Raji (cell line): ENCODE results near the gene RAD51C.

Experiments used
- POLR2A ChIP-seq: IDR thresholded peaks from 2 replicates; pipeline ENCODE4 v1.6.1; 2011; ENCODE audit warnings: low read depth, low read length, control low read depth; ENCODE audit not compliant: insufficient read depth

Gene RAD51C

DNA sequence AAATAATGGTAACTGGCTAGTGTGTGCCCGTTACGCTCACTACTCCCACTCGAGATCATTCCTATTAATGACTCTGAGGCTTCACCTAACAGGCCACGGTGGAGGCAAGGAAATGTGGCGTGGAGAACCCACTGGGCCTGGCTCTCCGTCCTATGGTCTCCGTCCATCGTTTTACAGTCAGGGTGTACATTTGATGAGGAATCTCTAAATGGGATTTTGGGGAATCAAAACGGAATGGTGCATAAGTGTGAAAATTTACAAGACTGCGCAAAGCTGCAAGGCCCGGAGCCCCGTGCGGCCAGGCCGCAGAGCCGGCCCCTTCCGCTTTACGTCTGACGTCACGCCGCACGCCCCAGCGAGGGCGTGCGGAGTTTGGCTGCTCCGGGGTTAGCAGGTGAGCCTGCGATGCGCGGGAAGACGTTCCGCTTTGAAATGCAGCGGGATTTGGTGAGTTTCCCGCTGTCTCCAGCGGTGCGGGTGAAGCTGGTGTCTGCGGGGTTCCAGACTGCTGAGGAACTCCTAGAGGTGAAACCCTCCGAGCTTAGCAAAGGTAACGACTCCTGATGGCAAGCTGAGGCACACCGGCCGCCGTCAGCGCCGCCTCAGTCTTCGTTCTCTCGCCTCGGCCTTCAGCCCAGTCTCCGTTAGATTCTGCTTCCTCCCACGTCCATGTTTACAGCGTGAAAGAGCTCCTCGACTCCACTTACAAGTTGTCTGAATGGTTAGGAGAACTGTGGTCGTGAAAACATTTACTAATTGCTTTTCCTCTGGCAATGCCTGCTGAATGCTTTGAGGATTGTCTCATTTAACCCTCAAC lies at the start of gene RAD51C:
Gene RAD51C, plus strand, starts transcription at position 364 of the 817 bp plus-strand sequence. Its CDS starts 42 bp downstream, at position 406.
- TF ChIP-seq POLR2A: peak; percentile 85

DNA sequence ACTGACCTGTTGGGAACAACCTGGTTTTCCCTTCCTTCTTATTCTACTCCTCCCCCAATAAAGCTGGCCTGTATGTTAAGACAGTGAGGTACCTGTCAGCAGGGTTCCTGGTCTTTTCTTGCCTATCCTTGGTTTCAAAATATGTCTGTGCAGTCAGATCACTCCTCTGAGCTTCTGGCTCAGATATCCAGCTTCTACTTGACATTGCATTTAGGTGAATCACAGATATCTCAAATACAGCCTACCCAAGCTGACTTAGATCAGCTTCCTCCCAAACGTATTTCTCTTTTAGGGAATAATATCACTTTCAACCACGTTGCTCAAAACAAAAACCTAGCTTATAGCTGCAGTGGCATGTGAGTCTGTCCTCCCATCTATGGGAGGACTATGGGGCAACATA lies 49.3 kb upstream of the RAD51C start:
- TF ChIP-seq POLR2A: no peak

DNA sequence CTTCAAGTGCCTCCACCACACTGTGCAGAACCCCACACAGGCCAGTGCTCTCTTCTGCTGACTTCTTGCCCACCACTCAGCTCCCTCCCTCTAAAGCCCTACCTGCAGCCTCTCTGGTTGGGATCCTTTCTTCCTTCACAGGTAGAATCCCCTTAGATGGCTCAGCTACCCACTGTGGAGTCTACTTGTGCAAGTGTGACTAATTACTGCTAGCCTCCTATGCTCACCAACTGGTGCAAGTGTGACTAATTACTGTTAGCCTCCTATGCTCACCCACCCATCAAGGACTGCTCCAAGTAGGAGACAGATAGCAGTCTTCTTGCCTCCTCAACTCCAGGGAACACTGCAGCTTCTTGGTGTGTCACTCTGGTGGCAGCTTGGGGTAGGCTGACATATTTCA lies 44.2 kb upstream of the RAD51C start:
- TF ChIP-seq POLR2A: no peak

DNA sequence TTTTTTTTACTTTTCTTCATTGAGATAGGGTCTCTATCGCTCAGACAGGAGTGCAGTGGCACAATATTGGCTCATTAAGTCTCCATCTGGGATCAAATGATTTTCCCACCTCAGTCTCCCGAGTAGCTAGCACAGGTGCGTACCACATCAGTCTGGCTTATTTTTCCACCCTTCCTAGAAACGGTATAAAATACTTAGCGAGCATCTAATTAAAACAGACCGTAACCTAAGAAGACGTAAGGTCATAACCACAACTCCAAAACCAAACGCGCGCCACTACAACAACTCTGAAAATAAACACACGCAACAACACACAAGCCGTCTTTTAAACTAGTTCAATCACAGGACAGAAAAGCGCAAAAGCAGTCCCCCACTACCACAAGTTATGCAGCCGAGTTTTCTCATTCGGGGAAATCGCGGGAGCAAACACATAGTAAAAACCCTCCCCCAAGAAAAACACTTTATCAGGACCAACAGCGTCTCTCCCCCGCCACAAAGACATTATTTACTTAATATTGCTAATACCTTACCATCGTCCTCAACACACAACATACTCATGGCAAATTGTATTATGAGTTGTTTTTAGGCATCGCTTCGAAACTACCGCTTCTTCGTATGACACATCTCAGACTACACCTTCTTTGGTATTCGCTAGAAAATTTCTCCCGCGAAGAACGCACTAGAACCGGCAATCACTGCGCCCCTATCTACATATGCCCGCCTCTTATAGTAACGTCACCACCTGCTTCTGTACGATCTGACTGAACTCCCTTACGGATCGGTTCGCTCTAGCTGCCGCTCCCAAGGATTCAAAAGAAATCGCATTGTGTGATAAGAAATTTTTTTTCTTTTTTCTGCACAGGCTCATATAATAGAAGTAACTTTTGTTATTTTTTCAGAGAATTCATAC lies 33.3 kb upstream of the RAD51C start:
- TF ChIP-seq POLR2A: peak; percentile 100

DNA sequence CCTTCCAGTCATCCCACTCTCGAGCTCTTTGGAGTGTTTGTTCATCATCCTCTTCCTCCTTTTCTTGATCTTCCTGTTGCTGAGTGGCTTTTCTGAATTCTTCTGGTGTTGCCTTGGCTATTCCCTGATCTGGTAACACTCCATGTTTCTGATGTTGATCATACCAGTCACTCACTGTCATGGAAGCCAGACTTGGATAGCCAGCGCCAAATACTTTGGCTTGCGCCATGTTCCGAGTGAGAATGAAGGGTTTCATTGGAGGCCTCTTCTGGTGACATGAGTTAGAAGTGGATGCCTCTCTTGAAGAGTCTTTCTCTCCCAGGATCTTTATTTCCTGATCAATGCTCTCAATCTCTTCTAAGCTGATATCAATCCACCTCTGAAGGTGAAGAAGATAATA lies 31.8 kb upstream of the RAD51C start:
- no peak for TF ChIP-seq POLR2A

DNA sequence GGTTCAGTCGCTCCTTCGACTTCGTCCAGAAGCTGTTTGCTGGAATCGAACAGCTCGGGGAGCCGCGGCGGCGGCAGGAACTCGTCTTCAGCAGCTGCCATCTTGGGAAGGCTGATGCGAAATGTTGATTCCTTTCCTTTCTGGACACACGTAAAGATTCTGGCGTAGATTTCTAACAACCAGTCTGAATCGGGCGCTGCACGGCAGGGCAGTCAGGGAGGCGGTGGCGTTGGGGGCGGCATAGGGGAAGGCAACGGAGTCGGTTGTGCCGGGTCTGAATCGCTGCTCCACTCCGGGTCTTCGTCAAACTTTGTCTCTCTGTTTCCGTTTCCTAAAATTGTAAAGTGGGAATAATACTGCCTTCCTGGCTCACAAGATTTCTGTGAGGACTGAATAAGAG lies 30.9 kb upstream of the RAD51C start:
- no peak for TF ChIP-seq POLR2A

DNA sequence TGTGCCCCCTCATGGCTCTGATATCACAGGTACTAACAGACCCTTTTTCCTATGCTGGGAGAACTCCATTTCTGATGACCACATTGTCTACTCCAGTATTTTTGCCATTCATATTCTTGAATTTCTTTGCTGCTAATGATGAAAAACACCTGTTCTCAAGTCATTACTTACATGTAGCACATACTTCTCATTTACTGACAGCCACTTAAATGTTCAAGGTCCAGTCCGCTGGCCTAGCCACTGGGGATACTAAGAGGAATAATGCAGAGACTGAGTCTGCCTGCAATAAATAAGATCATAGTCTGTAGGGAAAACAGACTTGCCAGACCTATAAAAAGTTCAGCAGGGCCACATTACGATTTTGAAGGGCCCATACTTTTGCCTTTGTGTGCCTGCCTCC lies 28.1 kb upstream of the RAD51C start:
- no peak for TF ChIP-seq POLR2A

DNA sequence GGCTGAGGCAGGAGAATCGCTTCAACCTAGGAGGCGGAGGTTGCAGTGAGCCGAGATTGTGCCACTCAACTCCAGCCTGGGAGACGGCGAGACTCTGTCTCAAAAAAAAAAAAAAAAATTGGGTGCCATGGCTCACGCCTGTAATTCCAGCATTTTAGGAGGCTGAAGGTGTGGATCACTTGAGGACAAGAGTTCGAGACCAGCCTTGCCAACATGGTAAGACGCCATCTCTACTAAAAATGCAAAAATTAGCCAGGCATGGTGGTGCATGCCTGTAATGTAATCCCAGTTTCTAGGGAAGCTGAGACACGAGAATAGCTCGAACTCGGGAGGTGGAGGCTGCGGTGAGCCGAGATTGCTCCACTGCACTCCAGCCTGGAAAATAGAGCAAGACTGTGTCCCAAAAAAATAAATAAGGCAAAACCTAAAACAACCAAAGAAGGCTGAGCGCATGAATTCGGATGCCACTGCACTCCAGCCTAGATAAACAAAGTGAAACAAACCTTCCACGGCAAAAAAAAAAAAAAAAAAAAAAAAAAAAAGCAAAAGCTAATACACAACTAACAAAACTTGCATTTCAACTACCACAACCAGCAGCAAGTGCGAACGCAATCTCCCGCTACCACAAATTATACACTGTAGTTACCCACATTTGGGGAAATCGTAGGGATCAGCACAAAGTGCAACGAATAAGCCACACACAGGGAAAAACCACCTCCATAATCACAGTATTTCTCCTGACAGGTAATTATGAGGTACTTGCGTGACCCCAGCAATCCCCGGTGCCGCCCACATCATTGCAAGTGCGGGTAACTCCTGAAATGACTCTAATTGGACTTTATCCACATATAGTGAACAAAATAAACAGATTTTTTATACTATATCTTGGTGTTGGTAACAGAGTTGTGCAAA lies 26.2 kb upstream of the RAD51C start:
- TF ChIP-seq POLR2A: no peak

DNA sequence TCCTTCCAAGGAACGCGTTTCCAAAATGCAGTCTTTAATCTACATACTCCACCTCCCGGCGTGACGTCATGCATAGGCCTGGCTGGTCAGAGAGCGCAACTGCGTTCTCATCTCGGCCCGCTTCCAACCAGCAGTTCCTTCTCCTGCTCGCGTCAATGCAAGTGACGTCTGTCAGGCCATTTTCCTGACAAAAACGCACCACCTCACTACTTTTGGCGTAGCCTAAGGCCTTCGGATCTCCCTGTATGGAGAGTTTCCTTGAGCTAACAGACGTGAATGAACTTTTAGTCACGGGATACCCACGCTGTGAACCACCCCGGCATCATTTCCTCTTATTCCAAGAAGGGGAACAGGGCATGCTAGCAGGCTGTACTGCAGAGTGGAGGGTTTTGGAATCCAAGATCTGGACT lies 25.5 kb upstream of the RAD51C start:
- no peak for TF ChIP-seq POLR2A

DNA sequence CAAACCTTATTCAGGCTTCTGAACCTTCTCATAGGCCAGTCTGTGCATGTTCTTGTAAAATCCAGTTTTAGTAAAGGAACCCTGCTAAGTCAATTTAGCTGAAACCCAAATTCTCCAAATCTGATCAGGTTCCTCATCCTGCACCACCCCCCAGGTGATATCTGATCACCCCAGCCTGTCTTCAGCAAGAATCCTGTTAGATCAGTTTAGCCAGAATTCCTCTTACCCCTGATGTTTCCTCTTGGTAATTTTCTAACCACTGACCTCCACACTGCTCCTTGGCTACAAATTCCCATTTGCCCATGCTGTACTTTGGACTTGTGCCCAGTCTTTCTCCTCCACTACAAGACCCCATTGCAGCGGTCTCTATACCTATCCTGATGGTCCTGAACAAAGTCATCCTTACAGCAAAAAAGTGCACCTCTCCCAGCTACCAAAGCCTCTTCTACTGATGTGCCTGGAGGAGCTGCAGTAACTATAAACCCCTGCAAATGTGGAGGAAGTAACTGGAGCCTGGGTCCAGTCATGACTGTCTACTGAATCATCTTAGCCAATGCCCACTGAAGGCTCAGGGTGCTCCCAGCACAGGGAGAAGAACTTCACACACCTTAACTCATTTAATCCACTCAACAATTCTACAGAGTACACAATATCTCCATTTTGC lies 24.3 kb upstream of the RAD51C start:
- TF ChIP-seq POLR2A: no peak

DNA sequence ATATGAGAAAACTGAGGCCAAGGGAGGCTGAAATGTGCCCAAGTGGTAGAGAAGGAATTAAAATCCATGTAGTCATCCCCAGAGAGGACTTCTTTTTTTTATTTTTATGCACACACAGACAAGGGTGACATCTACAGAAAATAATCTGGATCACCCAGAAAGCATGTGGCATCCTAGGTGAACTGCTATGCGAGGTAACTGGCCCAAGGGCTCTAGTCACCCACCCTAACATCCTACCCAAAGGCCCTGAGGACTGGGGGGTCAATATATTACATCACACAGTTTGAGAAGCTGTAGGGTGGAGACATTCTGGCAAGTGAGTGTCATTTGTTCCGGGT lies 23.8 kb upstream of the RAD51C start:
- no peak for TF ChIP-seq POLR2A

DNA sequence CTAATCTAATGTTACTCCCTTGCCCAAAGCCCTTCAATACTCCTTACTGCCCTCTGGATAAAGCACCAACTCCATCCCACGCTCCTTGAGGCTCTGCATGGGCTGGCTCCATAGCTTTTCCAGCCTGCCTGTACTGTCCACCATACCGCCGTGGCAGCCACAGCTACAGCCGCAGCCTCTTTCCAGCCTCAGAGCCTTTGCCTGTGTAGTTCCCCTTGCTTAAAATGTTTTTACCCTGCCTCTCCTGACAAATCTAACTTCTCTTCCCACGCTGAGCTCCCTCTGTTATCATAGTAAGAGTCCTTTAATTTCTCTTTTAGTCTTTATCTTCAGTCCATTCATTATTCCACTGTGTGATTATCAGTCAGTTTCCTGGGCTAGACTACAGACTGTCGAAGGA lies 22.5 kb upstream of the RAD51C start:
- TF ChIP-seq POLR2A: no peak

DNA sequence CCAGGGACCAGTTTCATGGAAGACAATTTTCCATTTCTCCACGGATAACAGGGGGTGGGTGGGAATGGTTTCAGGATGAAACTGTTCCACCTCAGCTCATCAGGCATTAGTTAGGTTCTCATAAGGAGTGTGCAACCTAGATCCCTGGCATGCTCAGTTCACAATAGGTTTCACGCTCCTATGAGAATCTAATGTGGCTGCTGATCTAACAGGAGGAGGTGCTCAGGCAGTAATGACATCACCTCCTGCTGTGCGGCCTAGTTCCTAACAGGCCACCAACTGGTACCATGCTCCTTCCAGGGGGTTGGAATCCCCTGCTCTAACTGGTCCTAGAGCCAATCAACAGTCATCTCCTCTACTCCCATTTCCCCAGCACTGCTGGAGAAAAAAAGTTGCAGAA lies 20.4 kb upstream of the RAD51C start:
- no peak for TF ChIP-seq POLR2A

DNA sequence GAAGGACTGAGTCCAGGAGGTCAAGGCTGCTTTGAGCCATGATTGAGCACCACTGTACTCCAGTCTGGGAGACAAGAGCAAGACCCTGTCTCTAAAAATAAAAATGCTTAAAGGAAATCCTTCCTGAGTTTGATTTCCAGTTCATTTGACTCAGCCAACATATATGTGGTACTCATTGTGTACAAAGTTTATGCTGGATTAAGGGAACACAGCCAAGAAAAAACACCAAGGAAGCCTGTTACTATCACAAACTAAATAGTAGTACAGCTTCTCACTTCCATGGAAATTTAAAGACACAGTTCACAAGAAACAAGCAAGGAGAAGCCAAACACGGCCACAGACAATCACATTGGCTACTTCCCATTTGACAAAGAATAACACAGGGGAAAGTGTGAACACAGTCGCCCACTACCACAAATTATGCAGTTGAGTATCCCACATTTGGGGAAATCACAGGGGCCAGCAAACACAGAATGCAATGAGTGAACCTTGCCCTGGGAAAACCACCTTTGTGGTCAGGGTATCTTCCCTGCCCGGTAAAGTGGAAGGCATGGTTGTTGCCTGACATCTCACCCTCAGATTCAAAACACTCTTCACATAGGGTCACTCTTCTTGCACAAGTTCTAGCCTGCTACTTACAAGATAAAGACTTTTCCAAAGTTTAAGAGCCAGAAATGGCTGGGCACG lies 15.1 kb upstream of the RAD51C start:
- no peak for TF ChIP-seq POLR2A
